ENCODE results near the gene ASIC3. TPM values are rescaled to one million over a fixed set of nuclear protein-coding genes. Genes with fewer than 3 reads are reported as not detected.
"Not testable (repeated sequence)": the region's sequence is repeated elsewhere in the genome, so short reads cannot be mapped to it uniquely, and the experiment has no call there.

The ASIC3 gene
- total RNA-seq, 1 donor: 0.18 TPM

- no peak for TF ChIP-seq CTCF (IDR thresholded peaks at IDR 0.05; ENCODE audit: insufficient read depth, low read length)
- no peak within 1 kb of the TSS for H3K4me3 ChIP-seq (ENCODE audit: low read depth, low read length)
- no peak for DNase-seq (ENCODE audit: low read depth)
Measured at GRCh38 chr7:151024435-151025056, 23.8 kb upstream of the ASIC3 start, which contains the start of gene ATG9B. ATG9B (minus strand) TSS chr7:151024494; CDS start chr7:151024423, 71 bp downstream.

- H3K4me3 ChIP-seq (ENCODE audit: low read depth, low read length): no peak overlapping the region
- TF ChIP-seq CTCF (IDR thresholded peaks at IDR 0.05; ENCODE audit: insufficient read depth, low read length): no peak
- DNase-seq (ENCODE audit: low read depth): no peak
Measured at GRCh38 chr7:151025924-151026671, 22.2 kb upstream of the ASIC3 start.

GRCh38 chr7:151026771-151027727, 21.3 kb upstream of the ASIC3 start:
- not testable (repeated sequence) for H3K4me3 ChIP-seq (ENCODE audit: low read depth, low read length)

DNA sequence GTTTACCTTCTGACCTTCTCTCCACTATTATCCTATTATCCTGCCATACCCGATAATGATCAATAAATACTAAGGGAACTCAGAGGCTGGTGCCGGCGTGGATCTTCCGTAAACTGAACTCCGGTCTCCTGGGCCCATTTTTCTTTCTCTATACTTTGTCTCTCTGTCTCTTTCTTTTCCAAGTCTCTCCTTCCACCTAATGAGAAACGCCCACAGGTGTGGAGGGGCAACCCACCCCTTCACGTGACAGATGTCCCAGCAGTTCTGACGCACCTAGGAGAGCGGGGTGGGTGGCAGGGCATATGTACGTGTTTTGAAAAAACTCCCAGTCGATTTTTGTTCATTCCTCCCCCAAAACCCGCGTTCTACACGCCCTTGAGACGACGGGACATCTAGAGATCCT, 20.6 kb upstream of the ASIC3 start:
- DNase-seq (ENCODE audit: low read depth): not testable (repeated sequence)
- H3K4me3 ChIP-seq (ENCODE audit: low read depth, low read length): peak overlapping the region; percentile 65

More at GRCh38 chr7:151026771-151027727, 21.3 kb upstream of the ASIC3 start:
- not testable (repeated sequence) for DNase-seq (ENCODE audit: low read depth)

DNA sequence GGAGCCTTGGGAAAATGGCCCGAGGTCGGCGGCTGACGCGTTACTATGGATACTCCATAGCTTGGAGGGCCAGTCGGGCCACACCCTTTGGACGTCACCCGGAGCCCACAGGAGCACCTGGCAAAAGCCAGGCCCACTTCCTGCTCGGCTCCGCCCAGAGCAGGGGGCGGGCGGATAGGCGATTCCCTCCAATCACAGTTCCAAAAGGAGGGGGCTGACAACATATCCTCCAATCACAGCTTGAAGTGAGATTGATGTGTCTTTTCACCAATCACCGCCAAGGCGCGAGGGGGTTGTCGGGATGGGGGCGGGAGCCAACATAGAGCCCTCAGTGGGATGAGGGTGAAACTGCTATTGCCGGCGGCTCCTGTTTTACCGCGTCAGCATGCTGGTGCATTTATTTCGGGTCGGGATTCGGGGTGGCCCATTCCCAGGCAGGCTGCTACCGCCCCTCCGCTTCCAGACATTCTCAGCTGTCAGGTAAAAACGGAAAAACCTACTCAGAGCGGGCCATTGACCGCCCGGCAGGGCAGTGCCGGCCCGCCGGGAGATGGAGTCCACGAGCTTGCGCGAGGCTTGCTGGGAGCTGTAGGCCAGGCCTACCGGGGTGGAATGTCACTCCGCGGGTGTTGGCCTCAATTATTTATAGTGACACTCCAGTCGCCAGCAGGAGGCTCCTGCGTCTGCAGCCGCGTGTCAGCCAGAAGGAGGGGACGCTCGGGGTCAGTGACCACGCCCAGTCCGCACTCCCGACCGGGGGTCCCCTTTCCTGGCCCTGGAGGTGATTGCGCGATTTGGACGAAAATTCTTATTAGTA, 20.0 kb upstream of the ASIC3 start, which contains the start of gene ABCB8:
Gene ABCB8, plus strand, starts transcription at position 320 of the 817 bp plus-strand sequence. Its CDS starts 66 bp downstream, at position 386.
- TF ChIP-seq CTCF (IDR thresholded peaks at IDR 0.05; ENCODE audit: insufficient read depth, low read length): peak; percentile 45
- peak within 1 kb of the TSS; percentile 91 for H3K4me3 ChIP-seq (ENCODE audit: low read depth, low read length)

DNA sequence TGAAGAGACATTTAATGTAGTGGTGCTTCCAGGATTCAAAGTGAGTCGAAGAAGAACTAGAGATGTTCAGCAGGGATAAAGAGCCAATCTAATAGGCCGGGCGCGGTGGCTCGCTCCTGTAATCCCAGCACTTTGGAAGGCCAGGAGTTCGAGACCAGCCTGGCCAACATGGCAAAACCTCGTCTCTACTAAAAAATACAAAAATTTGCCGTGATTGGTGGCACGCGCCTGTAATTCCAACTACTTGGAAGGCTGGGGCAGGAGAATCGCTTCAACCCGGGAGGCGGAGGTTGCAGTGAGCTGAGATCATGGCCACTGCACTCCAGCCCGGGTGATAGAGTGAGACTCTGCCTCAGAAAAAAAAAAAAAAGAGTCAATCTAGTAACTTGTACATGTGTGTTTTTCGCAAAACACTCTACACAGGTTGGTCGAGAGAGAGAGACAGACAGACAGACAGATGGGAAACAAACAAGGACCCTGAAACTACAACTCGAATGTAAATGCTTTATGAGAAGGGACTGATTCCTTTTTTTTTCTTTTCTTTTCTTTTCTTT, 19.3 kb upstream of the ASIC3 start:
- DNase-seq (ENCODE audit: low read depth): peak; percentile 12
- no peak for TF ChIP-seq CTCF (IDR thresholded peaks at IDR 0.05; ENCODE audit: insufficient read depth, low read length)
- H3K4me3 ChIP-seq (ENCODE audit: low read depth, low read length): peak overlapping the region; percentile 91

More for the DNA sequence above, 20.0 kb upstream of the ASIC3 start, which contains the start of gene ABCB8:
- DNase-seq (ENCODE audit: low read depth): peak; percentile 99

DNA sequence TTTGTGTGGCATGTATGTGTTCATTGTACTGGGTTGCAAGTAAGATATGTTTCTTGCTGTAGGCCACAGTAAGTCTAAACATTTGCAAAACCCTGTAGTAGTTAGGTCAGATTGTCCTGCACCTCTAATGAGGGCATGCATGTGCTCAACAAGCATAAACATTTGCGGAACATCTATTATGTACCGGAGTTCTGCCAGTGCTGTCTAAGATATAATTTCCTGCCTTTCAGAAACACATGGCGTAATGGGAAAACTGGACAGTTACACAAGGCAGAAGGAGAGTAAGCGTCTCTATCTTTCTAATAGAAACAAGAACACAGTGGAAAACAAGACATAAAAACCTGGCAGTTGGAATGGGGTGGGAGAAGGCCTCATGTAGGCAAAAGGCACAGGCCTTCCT, 17.3 kb upstream of the ASIC3 start:
- TF ChIP-seq CTCF (IDR thresholded peaks at IDR 0.05; ENCODE audit: insufficient read depth, low read length): no peak
- no peak for DNase-seq (ENCODE audit: low read depth)
- no peak overlapping the region for H3K4me3 ChIP-seq (ENCODE audit: low read depth, low read length)
